Stimulated activated naive CD4-positive, alpha-beta T cell treated with Interleukin-2 at 50 U/mL for 16 hours (primary cell): ENCODE data around the gene ST6GALNAC2.

Source experiments
- DNase-seq: peaks from one replicate; lab custom pipeline; 2025; lab: John Stamatoyannopoulos, UW

Gene ST6GALNAC2

GRCh38 chr17:76599694-76600460 is 14.2 kb upstream of the ST6GALNAC2 start:
- DNase-seq: no peak

GRCh38 chr17:76598004-76598439 is 12.4 kb upstream of the ST6GALNAC2 start:
- no peak for DNase-seq

- DNase-seq: no peak
Measured at GRCh38 chr17:76597156-76598003, 11.7 kb upstream of the ST6GALNAC2 start.

- DNase-seq: no peak
Measured at GRCh38 chr17:76594690-76595089, 9.0 kb upstream of the ST6GALNAC2 start.

GRCh38 chr17:76593959-76594358 is 8.3 kb upstream of the ST6GALNAC2 start:
- DNase-seq: no peak

- DNase-seq: no peak
Measured at GRCh38 chr17:76593384-76593826, 7.7 kb upstream of the ST6GALNAC2 start.

GRCh38 chr17:76588182-76588581 is 2.5 kb upstream of the ST6GALNAC2 start:
- no peak for DNase-seq

- DNase-seq: no peak
Measured at GRCh38 chr17:76586741-76587487, 1.3 kb upstream of the ST6GALNAC2 start.

GRCh38 chr17:76585033-76585648 is 519 bp downstream of the ST6GALNAC2 start:
- DNase-seq: no peak

- DNase-seq: no peak
Measured at GRCh38 chr17:76584427-76585032, 1.1 kb downstream of the ST6GALNAC2 start.

- no peak for DNase-seq
Measured at GRCh38 chr17:76582660-76583059, 3.0 kb downstream of the ST6GALNAC2 start.

- no peak for DNase-seq
Measured at GRCh38 chr17:76581515-76581914, 4.1 kb downstream of the ST6GALNAC2 start.

- DNase-seq: no peak
Measured at GRCh38 chr17:76579281-76579680, 6.4 kb downstream of the ST6GALNAC2 start.

- no peak for DNase-seq
Measured at GRCh38 chr17:76578376-76578775, 7.3 kb downstream of the ST6GALNAC2 start.

GRCh38 chr17:76577876-76578275 is 7.8 kb downstream of the ST6GALNAC2 start:
- no peak for DNase-seq

- DNase-seq: no peak
Measured at GRCh38 chr17:76576189-76576588, 9.5 kb downstream of the ST6GALNAC2 start.

- no peak for DNase-seq
Measured at GRCh38 chr17:76575570-76575969, 10.1 kb downstream of the ST6GALNAC2 start.

- DNase-seq: no peak
Measured at GRCh38 chr17:76574166-76574565, 11.5 kb downstream of the ST6GALNAC2 start.

- no peak for DNase-seq
Measured at GRCh38 chr17:76573096-76573495, 12.6 kb downstream of the ST6GALNAC2 start.

- DNase-seq: no peak
Measured at GRCh38 chr17:76572201-76572910, 13.3 kb downstream of the ST6GALNAC2 start.
